ENCODE data around the gene PTPRE.

The PTPRE gene

DNA sequence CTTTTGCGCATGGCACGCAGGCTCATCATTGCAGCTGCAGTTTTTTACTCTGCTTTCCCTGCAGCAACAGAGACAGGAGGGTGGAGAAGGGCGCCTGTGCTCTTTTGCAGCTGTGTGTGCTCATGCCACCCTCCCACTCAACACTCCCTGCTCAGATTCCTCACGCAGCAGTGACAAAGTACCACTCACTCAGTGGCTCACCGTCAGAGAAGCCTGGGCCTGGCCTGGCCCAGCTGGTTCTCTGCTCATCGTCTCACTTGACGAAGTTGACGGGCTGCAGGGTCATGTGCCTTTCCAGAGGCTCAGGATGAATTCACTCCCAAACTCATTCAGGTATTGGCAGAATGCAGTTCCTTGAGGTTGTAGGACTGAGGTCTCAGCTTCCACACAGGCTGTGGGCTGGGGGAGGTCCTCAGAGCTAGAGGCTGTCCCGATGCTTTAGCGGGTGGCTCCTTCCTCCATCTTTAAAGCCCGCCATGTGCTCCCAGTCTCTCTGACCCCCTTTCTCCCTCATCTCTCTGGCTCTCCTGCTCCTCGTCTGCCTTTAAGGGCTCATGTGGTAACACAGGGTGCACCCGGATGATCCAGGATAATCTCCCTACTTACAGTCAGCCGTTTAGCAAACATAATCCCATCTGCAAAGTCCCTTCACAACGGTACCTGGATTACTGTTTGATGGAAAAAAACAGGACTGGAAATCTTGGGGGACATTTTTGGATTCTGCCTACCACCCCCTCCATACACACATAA lies 25.8 kb downstream of the PTPRE start:
- no peak for DNase-seq (ENCODE audit: extremely low spot score)
- POLR2A ChIA-PET: no interaction called here
- CTCF ChIA-PET: interaction anchor here (2.1 kb wide), 1 partner anchor 78 kb away, joined by 5 read pairs; no protein-coding TSS in a partner anchor
- no peak for TF ChIP-seq CTCF (IDR thresholded peaks at IDR 0.05; ENCODE audit: control extremely low read depth, extremely low read depth, low read depth, missing control alignments)

DNA sequence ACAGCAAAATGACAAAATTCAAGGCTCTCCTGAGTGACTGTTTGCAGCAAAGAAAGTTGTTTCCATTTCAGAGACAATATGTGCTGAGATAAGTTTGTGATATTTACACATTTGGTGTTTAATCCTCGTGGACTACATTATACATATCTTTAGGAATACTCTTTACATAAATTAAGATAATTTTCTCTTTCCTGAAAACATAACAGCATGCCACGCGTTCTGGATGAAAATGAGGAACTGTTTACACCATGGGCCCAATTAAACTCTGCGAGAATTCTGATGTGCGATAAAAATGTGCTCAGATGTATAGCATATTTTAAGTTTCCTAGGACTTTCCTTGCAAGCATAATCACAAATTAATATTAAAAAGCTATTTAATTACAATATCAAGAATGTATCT lies 26.4 kb downstream of the PTPRE start:
- ChIA-PET POLR2A (no interaction called here), CTCF (interaction anchor here (2.1 kb wide), 1 partner anchor 78 kb away, joined by 5 read pairs; no protein-coding TSS in a partner anchor)
- TF ChIP-seq CTCF (IDR thresholded peaks at IDR 0.05; ENCODE audit: control extremely low read depth, extremely low read depth, low read depth, missing control alignments): no peak
- no peak for DNase-seq (ENCODE audit: extremely low spot score)

DNA sequence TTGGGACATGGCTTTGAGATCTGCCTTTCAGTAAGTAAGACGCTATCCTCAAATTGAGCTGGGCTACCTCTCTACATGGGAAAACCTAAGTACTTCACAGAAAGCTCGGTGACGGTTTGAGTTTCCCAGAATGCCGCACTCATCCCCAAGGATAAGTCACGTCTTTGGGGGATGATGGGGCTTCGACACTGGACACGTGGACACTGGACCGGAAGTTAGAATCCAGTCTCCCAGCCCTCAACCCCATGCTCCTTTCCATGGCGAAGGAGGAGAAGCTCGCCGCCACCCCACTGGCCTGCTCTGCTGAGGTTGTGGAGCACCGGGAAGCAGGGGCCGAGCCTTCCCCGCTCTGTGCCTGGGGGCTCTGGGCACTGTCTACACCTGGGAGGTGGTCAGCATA lies 27.5 kb downstream of the PTPRE start:
- no peak for DNase-seq (ENCODE audit: extremely low spot score)
- CTCF ChIA-PET: no interaction called here
- POLR2A ChIA-PET: no interaction called here
- no peak for TF ChIP-seq CTCF (IDR thresholded peaks at IDR 0.05; ENCODE audit: control extremely low read depth, extremely low read depth, low read depth, missing control alignments)

DNA sequence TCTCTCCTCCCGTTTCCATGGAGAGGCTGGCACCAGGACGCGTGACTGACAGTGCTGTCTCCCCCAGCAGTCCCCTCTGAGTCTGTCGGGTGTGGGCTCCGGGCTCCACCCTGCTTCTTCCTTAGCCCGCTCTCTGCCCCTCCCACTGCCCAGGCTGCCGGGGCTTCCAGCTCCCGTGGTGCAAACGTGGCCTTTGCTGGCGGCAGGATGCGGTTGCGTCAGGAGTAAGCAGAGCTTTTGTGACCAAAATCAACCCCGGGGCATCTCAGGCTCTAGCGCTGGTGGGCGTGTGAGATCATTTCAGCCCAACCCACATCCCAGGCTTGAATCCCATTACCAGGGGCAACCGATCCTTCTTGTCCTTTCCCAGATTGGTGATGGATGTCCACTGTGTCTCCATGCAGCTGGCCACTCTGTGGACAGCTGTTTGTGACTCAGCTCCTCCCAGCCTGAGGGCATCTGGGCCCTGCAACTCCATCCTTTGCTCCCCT lies 28.2 kb downstream of the PTPRE start:
- POLR2A ChIA-PET: no interaction called here
- CTCF ChIA-PET: interaction anchor here (1.5 kb wide), 1 partner anchor 9 kb away, joined by 7 read pairs; no protein-coding TSS in a partner anchor
- no peak for TF ChIP-seq CTCF (IDR thresholded peaks at IDR 0.05; ENCODE audit: control extremely low read depth, extremely low read depth, low read depth, missing control alignments)
- no peak for DNase-seq (ENCODE audit: extremely low spot score)

DNA sequence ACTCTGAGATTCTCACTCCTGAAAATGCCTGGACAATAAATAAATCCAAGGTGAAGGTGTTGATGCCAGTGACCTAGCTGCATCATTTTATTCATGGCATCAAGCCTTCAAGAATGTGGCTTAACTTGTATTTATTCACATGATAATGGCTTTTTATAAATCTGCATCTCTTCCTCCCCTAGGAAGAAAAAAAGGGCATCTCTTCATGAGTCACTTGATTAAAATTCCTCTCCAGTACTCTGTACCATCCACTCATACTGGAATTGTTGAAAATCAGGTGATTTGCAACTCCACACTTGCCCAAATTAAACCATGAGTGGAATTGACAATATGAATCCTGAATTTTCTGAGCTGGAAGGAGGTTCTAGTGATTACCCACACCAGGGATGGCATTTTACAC lies 30.2 kb downstream of the PTPRE start:
- TF ChIP-seq CTCF (IDR thresholded peaks at IDR 0.05; ENCODE audit: control extremely low read depth, extremely low read depth, low read depth, missing control alignments): no peak
- ChIA-PET CTCF (interaction anchor here (0.7 kb wide), 1 partner anchor 74 kb away, joined by 3 read pairs; no protein-coding TSS in a partner anchor), POLR2A (no interaction called here)
- DNase-seq (ENCODE audit: extremely low spot score): no peak

DNA sequence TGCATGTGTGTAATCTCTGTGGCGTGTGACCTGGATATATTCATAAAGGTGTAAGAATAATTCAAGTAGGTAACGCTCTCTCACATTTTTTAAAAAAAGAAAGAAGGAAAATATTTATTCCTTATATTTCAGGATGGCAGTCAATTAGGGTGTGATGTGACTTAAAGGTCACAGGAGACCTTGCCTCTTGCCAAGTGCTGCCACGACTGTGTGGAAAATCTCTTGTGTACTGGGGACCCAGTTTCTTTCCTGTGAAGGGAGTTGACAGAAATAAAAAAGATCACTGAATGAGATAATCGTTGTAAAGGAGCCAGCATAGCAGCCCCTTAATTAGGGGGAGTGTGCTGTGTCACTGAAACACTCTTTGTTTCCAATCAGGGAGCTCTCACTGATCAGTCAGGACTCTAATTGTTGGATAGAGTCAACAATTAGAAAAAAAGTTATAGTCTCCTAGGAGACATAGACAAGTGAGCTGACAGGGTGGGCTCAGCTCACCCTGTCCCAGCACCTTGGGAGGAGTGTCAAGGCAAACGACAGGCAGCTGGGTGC lies 31.1 kb downstream of the PTPRE start:
- no peak for DNase-seq (ENCODE audit: extremely low spot score)
- ChIA-PET POLR2A (interaction anchor here (0.7 kb wide), 1 partner anchor 101 kb away, joined by 3 read pairs; no protein-coding TSS in a partner anchor), CTCF (interaction anchor here (0.6 to 1.0 kb wide), 2 partner anchors 22 to 31 kb away, joined by 3 read pairs; partner anchors contain the start of gene PTPRE)
- no peak for TF ChIP-seq CTCF (IDR thresholded peaks at IDR 0.05; ENCODE audit: control extremely low read depth, extremely low read depth, low read depth, missing control alignments)
